Fibroblast of villous mesenchyme (primary cell): ENCODE data around the gene BICD1. TPM values are rescaled to one million over a fixed set of nuclear protein-coding genes. Genes with fewer than 3 reads are reported as not detected.

Source experiments
- DNase-seq: peaks from one replicate; pipeline ENCODE4 v3.0.0-alpha.2; 2010; ENCODE audit warnings: low read depth
- H3K4me3 ChIP-seq: 2 replicates; pipeline ENCODE4 v1.5.1; 2011; ENCODE audit warnings: low read depth, mild to moderate bottlenecking, low read length
- CTCF ChIP-seq: IDR thresholded peaks from 2 replicates; pipeline ENCODE4 v1.5.1; 2012; ENCODE audit warnings: low read depth, mild to moderate bottlenecking, low read length; ENCODE audit not compliant: insufficient read depth
- total RNA-seq: library from RNA; depleted of rRNA; stranded (reverse); fragments of >200 nt; gene quantifications from 2 replicates; pipeline ENCODE4 v1.2.3, GENCODE V29; 2012

The BICD1 gene
- total RNA-seq, 1 donor: 24.6 TPM

DNA sequence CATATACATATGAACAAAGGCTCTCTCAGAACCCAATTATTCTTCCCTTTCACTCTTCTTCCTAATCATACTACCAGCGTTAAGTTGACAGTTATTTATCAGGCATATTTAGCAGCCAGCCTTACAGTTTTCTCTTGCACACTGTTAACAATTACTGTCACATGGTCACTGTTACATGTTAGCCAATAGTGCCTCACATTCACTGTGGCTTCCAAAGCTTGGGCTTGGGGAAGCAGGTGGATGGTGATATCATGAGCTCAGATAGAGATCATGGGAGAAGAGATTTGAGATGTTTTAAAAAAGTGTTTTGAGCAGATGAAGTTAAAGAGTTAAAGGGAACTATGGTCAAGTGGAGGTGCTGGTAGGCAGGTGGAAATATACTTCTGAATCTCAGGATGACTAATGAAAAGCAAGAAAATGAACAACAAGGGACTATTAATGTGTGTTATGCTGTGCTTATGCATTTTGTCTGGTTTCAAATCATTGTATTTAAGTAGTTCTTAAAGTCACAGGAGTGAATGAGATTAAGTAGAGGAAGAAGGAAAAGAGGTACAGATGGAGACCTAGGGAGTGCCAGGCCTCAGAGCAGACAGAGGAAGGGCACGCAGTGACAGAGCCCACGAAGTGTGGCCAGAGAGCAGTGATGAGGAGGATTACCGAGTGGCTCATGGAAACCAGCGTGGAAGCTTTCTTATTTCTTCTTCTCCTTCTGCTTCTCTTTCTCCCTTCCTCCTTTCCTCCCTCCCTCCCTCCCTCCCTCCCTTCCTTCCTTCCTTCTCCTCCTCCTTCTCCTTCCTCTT, 39.6 kb downstream of the BICD1 start:
- no peak overlapping the region for H3K4me3 ChIP-seq
- no peak for DNase-seq
- TF ChIP-seq CTCF: no peak

DNA sequence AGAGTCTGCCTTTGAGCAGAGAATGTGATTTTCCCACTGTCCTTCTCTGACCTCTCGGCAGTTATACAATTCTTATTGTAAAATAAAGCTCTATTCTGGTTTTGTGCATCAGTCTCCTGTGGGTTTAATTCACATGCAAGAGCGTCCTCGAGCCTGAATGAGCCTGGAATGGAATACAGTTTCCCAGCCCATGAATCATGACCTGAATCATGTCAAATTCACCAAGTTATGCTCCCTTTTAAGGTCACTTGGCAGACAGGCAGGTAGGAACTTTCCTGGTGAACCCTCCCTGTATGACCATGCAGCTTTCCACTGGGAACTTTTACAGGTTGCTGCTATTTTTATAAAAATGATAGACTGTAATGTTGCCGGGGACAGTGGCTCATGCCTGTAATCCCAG, 41.7 kb downstream of the BICD1 start:
- TF ChIP-seq CTCF: no peak
- H3K4me3 ChIP-seq: no peak overlapping the region
- DNase-seq: no peak

DNA sequence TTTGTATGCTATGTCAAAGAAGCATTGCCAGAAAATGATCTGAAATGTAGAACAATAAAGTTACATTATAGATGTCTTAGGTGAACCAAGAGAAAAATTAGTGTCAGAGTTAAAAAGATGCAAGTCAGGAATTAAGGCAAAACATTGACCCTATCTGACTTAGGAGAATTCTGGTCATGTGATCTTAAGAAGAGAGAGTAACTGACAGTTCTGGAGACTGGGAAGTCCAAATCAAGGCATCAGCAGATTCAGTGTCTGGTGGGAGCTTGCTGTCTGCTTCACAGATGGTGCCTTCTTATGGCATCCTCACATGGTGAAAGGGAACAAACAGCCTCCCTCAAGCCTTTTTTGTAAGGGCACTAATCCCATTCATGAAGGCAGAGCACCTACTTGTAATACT, 42.8 kb downstream of the BICD1 start:
- TF ChIP-seq CTCF: no peak
- no peak overlapping the region for H3K4me3 ChIP-seq

DNA sequence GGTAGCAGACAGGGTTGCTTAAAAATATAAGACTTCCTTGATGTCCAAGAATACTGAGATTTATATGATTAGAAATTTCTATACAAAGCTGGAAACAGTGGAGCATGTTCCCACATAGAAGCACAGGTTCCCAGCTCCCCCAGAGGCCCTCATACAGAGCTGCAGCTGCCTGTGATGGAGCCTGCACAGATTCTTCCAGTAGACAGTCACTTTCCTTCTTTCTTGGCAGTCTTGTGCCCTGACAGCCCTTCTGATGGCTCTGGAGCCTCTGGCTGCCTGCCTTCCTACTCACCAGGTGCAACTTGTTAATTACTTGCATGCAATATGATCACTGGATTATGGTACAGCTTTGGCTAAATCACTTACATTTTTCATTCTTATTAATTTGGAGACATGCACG, 44.4 kb downstream of the BICD1 start:
- TF ChIP-seq CTCF: no peak
- DNase-seq: no peak
- H3K4me3 ChIP-seq: no peak overlapping the region

More for the DNA sequence above, 42.8 kb downstream of the BICD1 start:
- DNase-seq: no peak

GRCh38 chr12:32151552-32151951, 44.9 kb downstream of the BICD1 start:
- no peak for TF ChIP-seq CTCF
- DNase-seq: no peak
- no peak overlapping the region for H3K4me3 ChIP-seq

GRCh38 chr12:32155041-32155440, 48.4 kb downstream of the BICD1 start:
- H3K4me3 ChIP-seq: no peak overlapping the region
- peak; percentile 61 for DNase-seq
- TF ChIP-seq CTCF: no peak
